Measurements from ENCODE around the gene CLEC18B. TPM values are rescaled to one million over a fixed set of nuclear protein-coding genes. Genes with fewer than 3 reads are reported as not detected.

Gene CLEC18B
- polyA plus RNA-seq, 1 donor (not counting 4 experiments of a cell fraction or from before 2014, with no cell fraction given): 0.46 TPM

DNA sequence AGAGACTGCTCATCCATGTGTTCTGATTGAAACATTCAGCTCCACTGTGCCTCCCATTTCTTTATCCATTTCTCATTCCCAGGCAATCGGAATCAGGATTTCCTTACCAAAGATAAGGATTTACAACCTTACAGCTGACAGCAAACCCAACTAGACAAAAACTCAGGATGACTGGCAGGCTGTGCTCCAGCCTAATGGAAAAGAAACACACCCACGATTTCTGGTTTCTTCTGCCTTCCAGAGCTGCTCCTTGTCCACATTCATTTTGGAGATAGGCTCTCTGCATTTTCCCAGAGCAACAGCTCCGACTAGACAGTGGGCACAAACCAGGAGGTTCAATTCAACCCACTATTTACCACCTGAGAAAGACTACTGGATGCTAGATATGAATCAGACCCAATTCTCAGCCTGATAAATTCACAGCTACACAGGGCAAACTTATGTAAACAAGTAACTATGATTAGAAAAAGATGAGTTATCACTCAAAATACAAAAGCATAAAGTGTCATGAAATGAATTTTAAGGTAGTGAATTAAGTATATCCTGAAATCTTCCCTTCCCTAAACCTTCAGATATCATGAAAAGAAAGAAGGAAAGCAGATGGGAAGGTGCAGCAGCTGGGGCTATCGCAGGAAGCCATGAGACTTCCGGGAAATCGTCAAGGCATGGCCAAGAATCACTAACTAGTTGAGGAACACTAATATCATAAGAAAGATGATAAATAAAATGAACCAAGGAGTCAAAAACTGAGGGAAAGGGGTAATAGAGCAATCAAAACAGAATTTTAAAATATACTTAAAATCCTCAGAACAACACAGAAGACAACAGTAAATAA is 44.8 kb upstream of the CLEC18B start:
- Histone ChIP-seq H3K4me2 (ENCODE audit: control insufficient read depth, extremely low read depth, insufficient read depth, low read depth, low read length) (no peak overlapping the region), H3K27ac (ENCODE audit: control insufficient read depth, insufficient read depth, low read length) (no peak overlapping the region), H3K4me1 (ENCODE audit: control insufficient read depth, extremely low read depth, insufficient read depth, low read length) (peaks cover 27% of the 10 kb centered on the region), H3K9me1 (ENCODE audit: control insufficient read depth, extremely low read depth, insufficient read depth, low read length) (no peaks in the 10 kb centered on the region), H3K27me3 (ENCODE audit: control insufficient read depth, extremely low read depth, insufficient read depth, low read length) (no peaks in the 10 kb centered on the region), H3K36me3 (ENCODE audit: control insufficient read depth in 2 of 2, extremely low read depth in 1 of 2, insufficient read depth in 2 of 2, low read length in 2 of 2) (peaks cover 20 to 36% of the 10 kb centered on the region in 2 experiments), H2AFZ (ENCODE audit: control insufficient read depth, low read length) (no peak overlapping the region), H4K20me1 (ENCODE audit: control insufficient read depth, extremely low read depth, insufficient read depth, low read length) (no peaks in the 10 kb centered on the region), H3K9ac (ENCODE audit: control insufficient read depth, extremely low read depth, insufficient read depth, low read length) (no peak overlapping the region), H3K9me3 (ENCODE audit: control insufficient read depth, low read depth, low read length) (no peaks in the 10 kb centered on the region), H3K79me2 (ENCODE audit: control insufficient read depth, insufficient read depth, low read length) (no peaks in the 10 kb centered on the region), H3K4me3 (ENCODE audit: control insufficient read depth in 2 of 3, extremely low read depth in 1 of 3, insufficient read depth in 2 of 3, low read depth in 1 of 3, low read length in 3 of 3) (no peak overlapping the region)
- FAIRE-seq (no peak), DNase-seq (ENCODE audit: low read depth, low spot score) (no peak)
- TF ChIP-seq CTCF (optimal IDR thresholded peaks at IDR 0.05 in 1 of 3, IDR thresholded peaks at IDR 0.05 in 1 of 3, conservative IDR thresholded peaks at IDR 0.05 in 1 of 3; ENCODE audit: extremely low read depth in 1 of 3, insufficient read depth in 2 of 3, low read length in 3 of 3) (no peak), EZH2 (IDR thresholded peaks at IDR 0.05; ENCODE audit: low read length) (no peak)
- dilution Hi-C loops (cut with MboI; ENCODE audit: extremely low pct_ligation_motif_present, low sequenced_read_pairs): no loop called here

DNA sequence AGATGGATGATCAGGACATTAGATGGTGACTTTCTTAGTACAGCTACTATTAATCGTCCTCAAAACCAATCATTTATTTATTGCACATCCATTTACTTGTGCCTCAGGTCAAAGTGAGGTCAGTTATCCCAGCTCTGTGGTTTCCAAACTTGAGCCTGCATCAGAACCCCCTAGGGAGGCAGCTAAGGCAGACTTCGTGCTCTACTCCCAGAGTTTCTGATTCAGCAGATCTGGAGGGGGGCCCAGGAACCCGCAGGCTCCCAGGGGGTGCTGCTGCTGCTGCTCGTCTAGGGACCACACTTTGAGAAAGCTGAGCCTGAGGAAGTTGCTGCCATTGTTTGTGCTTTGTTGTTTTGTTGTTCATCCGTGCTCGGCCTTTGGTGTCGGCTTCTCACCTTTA is 44.0 kb upstream of the CLEC18B start:
- dilution Hi-C loops (cut with MboI; ENCODE audit: extremely low pct_ligation_motif_present, low sequenced_read_pairs): no loop called here
- Histone ChIP-seq H3K4me2 (ENCODE audit: control insufficient read depth, extremely low read depth, insufficient read depth, low read depth, low read length) (no peak overlapping the region), H4K20me1 (ENCODE audit: control insufficient read depth, extremely low read depth, insufficient read depth, low read length) (no peaks in the 10 kb centered on the region), H3K27me3 (ENCODE audit: control insufficient read depth, extremely low read depth, insufficient read depth, low read length) (no peaks in the 10 kb centered on the region), H2AFZ (ENCODE audit: control insufficient read depth, low read length) (no peak overlapping the region), H3K4me1 (ENCODE audit: control insufficient read depth, extremely low read depth, insufficient read depth, low read length) (peaks cover 27% of the 10 kb centered on the region), H3K9me1 (ENCODE audit: control insufficient read depth, extremely low read depth, insufficient read depth, low read length) (no peaks in the 10 kb centered on the region), H3K79me2 (ENCODE audit: control insufficient read depth, insufficient read depth, low read length) (no peaks in the 10 kb centered on the region), H3K9ac (ENCODE audit: control insufficient read depth, extremely low read depth, insufficient read depth, low read length) (no peak overlapping the region), H3K27ac (ENCODE audit: control insufficient read depth, insufficient read depth, low read length) (no peak overlapping the region), H3K4me3 (ENCODE audit: control insufficient read depth in 2 of 3, extremely low read depth in 1 of 3, insufficient read depth in 2 of 3, low read depth in 1 of 3, low read length in 3 of 3) (no peak overlapping the region), H3K9me3 (ENCODE audit: control insufficient read depth, low read depth, low read length) (no peaks in the 10 kb centered on the region), H3K36me3 (ENCODE audit: control insufficient read depth in 2 of 2, extremely low read depth in 1 of 2, insufficient read depth in 2 of 2, low read length in 2 of 2) (peaks cover 23 to 31% of the 10 kb centered on the region in 2 experiments)
- TF ChIP-seq EZH2 (IDR thresholded peaks at IDR 0.05; ENCODE audit: low read length): no peak
- no peak for TF ChIP-seq CTCF (optimal IDR thresholded peaks at IDR 0.05 in 1 of 3, IDR thresholded peaks at IDR 0.05 in 1 of 3, conservative IDR thresholded peaks at IDR 0.05 in 1 of 3; ENCODE audit: extremely low read depth in 1 of 3, insufficient read depth in 2 of 3, low read length in 3 of 3)
- FAIRE-seq (no peak), DNase-seq (ENCODE audit: low read depth, low spot score) (no peak)

All from keratinocyte (primary cell).